Measurements from ENCODE around the gene PRR12. TPM values are rescaled to one million over a fixed set of nuclear protein-coding genes. Genes with fewer than 3 reads are reported as not detected.
A peak's percentile ranks its signal among the peaks of the same experiment; 100 is the strongest.

Gene PRR12
- total RNA-seq, 4 donors from 2014 or later, result 2.6 to 63.1 (median 8.6) TPM

DNA sequence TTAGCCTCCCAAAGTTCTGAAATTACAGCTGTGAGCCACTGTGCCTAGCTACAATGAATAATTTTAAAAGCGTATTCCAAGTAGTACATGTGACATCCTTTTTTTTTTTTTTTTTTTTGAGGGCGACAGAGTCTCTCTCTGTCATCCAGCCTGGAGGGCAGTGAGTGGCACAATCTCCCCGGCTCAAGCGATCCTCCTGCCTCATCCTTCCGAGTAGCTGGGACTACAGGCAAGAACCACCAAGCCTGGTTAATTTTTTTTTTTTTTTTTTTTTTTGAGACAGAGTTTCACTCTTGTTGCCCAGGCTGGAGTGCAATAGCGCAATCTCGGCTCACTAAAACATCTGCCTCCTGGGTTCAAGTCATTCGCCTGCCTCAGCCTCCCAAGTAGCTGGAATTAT, 3.8 kb upstream of the PRR12 start:
- H3K4me1 ChIP-seq, result no peaks in the 10 kb centered on the region
- H3K9me3 ChIP-seq, result no peaks in the 10 kb centered on the region
- no peak overlapping the region for H3K27ac ChIP-seq
- TF ChIP-seq POLR2A (IDR thresholded peaks at IDR 0.05), result no peak
- TF ChIP-seq, protein P1, sequence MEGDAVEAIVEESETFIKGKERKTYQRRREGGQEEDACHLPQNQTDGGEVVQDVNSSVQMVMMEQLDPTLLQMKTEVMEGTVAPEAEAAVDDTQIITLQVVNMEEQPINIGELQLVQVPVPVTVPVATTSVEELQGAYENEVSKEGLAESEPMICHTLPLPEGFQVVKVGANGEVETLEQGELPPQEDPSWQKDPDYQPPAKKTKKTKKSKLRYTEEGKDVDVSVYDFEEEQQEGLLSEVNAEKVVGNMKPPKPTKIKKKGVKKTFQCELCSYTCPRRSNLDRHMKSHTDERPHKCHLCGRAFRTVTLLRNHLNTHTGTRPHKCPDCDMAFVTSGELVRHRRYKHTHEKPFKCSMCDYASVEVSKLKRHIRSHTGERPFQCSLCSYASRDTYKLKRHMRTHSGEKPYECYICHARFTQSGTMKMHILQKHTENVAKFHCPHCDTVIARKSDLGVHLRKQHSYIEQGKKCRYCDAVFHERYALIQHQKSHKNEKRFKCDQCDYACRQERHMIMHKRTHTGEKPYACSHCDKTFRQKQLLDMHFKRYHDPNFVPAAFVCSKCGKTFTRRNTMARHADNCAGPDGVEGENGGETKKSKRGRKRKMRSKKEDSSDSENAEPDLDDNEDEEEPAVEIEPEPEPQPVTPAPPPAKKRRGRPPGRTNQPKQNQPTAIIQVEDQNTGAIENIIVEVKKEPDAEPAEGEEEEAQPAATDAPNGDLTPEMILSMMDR (IDR thresholded peaks at IDR 0.05), result no peak
- no peaks in the 10 kb centered on the region for H3K36me3 ChIP-seq
- H3K4me3 ChIP-seq, result no peak overlapping the region
- intact Hi-C loops (cut with DNase I; ENCODE audit: low total_unique reads), result no loop called here
- H3K27me3 ChIP-seq, result no peaks in the 10 kb centered on the region
- no peak for DNase-seq

DNA sequence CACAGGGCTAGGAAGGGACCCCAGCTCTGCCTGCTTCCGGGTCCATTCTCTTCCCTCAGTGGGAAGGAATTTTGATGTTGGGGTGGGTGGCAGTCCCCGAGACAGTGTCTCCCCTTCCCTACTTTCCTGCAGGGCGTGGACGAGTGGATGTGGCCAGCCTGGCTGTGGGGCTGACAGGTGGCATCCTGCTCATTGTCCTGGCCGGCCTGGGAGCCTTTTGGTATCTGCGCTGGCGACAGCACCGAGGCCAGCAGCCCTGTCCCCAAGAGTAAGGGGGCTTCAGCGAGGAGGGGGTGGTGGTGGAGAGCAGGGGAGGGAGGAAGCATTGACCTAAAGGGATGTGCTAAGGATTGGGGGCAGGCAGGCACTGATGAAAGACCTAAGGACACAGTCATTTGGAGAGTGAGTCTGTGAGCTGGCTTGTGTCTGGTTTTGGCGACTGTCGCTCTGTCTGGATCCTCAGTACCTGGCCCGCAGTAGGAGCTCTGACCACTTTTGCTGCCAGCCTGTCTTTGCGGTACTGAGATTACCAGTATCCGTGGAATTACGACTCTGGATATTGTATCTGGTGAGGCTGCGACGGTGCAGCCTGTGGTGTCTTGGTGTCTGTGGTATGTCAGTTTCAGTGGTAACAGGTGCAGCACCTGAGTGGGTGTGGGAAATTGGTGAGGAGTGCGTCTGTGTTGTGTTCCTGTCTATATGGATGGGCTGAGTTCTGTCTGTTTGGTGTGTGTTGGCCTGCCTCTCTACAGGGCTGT, 2.4 kb upstream of the PRR12 start:
- no peak for DNase-seq
- H3K27ac ChIP-seq, result no peak overlapping the region
- intact Hi-C loops (cut with DNase I; ENCODE audit: low total_unique reads), result no loop called here
- H3K4me3 ChIP-seq, result no peak overlapping the region
- no peaks in the 10 kb centered on the region for H3K27me3 ChIP-seq
- TF ChIP-seq, protein P1 (IDR thresholded peaks at IDR 0.05), result no peak
- TF ChIP-seq POLR2A (IDR thresholded peaks at IDR 0.05), result no peak
- no peaks in the 10 kb centered on the region for H3K36me3 ChIP-seq
- no peaks in the 10 kb centered on the region for H3K9me3 ChIP-seq
- H3K4me1 ChIP-seq, result peaks cover 0 to 9% of the 10 kb centered on the region in 2 donors

DNA sequence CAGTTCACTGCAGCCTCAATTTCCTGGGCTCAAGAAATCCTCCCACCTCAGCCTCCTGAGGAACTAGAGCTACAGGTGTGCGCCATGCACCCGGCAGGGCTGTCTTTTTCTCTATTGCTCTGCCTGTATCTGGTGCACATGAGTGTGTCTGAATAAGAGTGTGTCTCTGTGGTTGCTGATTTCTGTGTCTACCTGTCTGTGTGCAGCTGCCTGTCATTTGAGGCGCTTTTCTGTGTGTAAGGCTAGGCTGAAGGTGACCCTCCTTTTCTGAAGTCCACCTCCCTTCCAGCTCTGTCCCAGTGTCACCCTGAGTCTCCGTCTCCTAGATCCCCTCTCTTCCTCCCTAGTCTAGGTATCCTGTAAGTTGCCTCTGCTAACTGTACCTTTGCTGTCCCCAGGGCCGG, 1.5 kb upstream of the PRR12 start:
- H3K4me3 ChIP-seq, result peak overlapping the region in 1 of 2 donors; percentile 94
- H3K27me3 ChIP-seq, result no peaks in the 10 kb centered on the region
- peak overlapping the region; percentile 91 to 94 for H3K27ac ChIP-seq
- TF ChIP-seq POLR2A (IDR thresholded peaks at IDR 0.05), result no peak
- TF ChIP-seq, protein P1 (IDR thresholded peaks at IDR 0.05), result no peak
- H3K36me3 ChIP-seq, result no peaks in the 10 kb centered on the region
- no peaks in the 10 kb centered on the region for H3K9me3 ChIP-seq
- no peak for DNase-seq
- intact Hi-C loops (cut with DNase I; ENCODE audit: low total_unique reads), result no loop called here
- H3K4me1 ChIP-seq, result peaks cover 0 to 9% of the 10 kb centered on the region in 2 donors

DNA sequence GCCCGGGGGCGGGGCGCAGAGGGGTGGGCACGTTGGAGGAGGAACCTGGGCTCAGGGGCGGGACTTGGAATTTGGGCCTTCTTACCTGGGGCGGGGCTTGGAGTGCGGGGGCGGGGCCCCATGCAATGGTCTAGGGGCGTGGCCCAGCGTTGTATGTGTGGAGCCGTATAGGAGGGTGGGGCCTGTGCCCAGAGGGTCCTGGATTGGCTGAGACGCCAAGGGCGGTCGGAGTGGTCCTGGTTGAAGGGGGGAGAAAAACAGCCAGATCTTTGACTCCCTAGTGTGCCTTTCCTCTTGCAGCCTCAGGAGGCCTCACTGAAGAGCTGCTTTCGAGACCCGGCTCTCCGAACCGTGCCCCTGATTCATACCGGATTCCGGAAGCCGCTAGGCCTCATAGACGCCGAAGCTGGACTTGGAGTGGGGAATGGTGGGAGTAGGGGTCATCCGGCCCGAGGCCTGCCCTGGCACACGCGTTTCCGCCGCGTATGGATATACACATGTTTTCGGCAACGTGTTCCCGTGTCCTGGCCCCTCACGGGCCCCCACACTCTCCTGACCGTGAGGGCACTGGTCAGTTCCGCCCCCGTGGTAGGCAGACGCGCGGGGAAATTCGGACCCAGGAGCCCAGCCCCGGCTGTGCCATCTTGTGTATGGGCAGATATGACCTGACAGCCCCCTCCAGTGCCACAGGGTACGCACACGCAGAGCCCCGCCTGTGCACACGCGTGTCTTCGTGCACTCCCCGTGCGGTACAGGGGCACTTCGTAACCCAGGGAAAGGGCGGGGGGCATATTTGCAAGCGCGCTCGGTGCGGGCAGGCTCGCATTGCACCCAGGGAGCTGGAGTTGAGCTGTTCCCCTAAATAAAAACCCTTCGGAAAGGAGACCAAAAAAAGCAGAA, 661 bp upstream of the PRR12 start:
- TF ChIP-seq POLR2A (IDR thresholded peaks at IDR 0.05), result peak; percentile 47 to 68
- TF ChIP-seq, protein P1 (IDR thresholded peaks at IDR 0.05), result peak in 1 of 4 experiments; percentile 31
- peak; percentile 93 to 95 for DNase-seq
- Histone ChIP-seq H3K27me3 (no peaks in the 10 kb centered on the region), H3K9me3 (no peaks in the 10 kb centered on the region), H3K4me3 (peak overlapping the region; percentile 71 to 94), H3K4me1 (peaks cover 0 to 9% of the 10 kb centered on the region in 2 donors), H3K27ac (peak overlapping the region; percentile 91 to 94), H3K36me3 (no peaks in the 10 kb centered on the region)
- intact Hi-C loops (cut with DNase I; ENCODE audit: low total_unique reads), result no loop called here
